Measurements from ENCODE around the gene OR4C6.

The OR4C6 gene

GRCh38 chr11:55661901-55662300, at the start of gene OR4C6:
TSS of gene OR4C6 (plus strand) at chr11:55662201. CDS start at chr11:55665167, 2,966 bp downstream.
- Histone ChIP-seq H3K4me1 (peaks cover 0 to 6% (median 0%) of the 10 kb centered on the region in 10 experiments; a peak in 3 of 20 replicates), H3K27me3 (no peaks in the 10 kb centered on the region), H3K27ac (no peak within 1 kb of the TSS), H3K9ac (no peak within 1 kb of the TSS), H3K36me3 (no peaks in the 10 kb centered on the region), H3K9me3 (replicated peaks in 1 of 11) (no peaks in the 10 kb centered on the region), H3K4me2 (no peak within 1 kb of the TSS), H3K4me3 (no peak within 1 kb of the TSS), H4K20me1 (no peaks in the 10 kb centered on the region)
- no peak for TF ChIP-seq Cebpa-rat (IDR thresholded peaks at IDR 0.05)

GRCh38 chr11:55624531-55624930, 37.5 kb upstream of the OR4C6 start:
- Histone ChIP-seq H3K36me3 (no peaks in the 10 kb centered on the region), H3K9me3 (replicated peaks in 1 of 11) (peaks cover 0 to 11% (median 0%) of the 10 kb centered on the region in 11 experiments; a peak in 4 of 22 replicates), H3K9ac (no peak overlapping the region), H3K4me1 (no peaks in the 10 kb centered on the region), H4K20me1 (no peaks in the 10 kb centered on the region), H3K4me2 (no peak overlapping the region), H3K4me3 (no peak overlapping the region), H3K27ac (no peak overlapping the region), H3K27me3 (no peaks in the 10 kb centered on the region)
- no peak for TF ChIP-seq Cebpa-rat (IDR thresholded peaks at IDR 0.05)

- Histone ChIP-seq H3K4me3 (no peak within 1 kb of the TSS), H3K27ac (no peak within 1 kb of the TSS), H3K9ac (no peak within 1 kb of the TSS), H3K36me3 (no peaks in the 10 kb centered on the region), H3K4me1 (no peaks in the 10 kb centered on the region), H3K27me3 (no peaks in the 10 kb centered on the region), H3K9me3 (replicated peaks in 1 of 11) (no peaks in the 10 kb centered on the region), H4K20me1 (no peaks in the 10 kb centered on the region), H3K4me2 (no peak within 1 kb of the TSS)
- TF ChIP-seq Cebpa-rat (IDR thresholded peaks at IDR 0.05), result no peak
These were observed 27.2 kb upstream of the OR4C6 start, which contains the start of gene OR4P4 for GRCh38 chr11:55634813-55635212. TSS of gene OR4P4 (plus strand) at chr11:55635113.

GRCh38 chr11:55648027-55648426, 14.0 kb upstream of the OR4C6 start, which contains the start of gene OR4S2:
TSS of gene OR4S2 (plus strand) at chr11:55648327. CDS start at chr11:55650904, 2,577 bp downstream.
- no peak for TF ChIP-seq Cebpa-rat (IDR thresholded peaks at IDR 0.05)
- Histone ChIP-seq H3K4me2 (no peak within 1 kb of the TSS), H3K27ac (no peak within 1 kb of the TSS), H3K4me3 (no peak within 1 kb of the TSS), H3K9me3 (replicated peaks in 1 of 11) (no peaks in the 10 kb centered on the region), H3K9ac (no peak within 1 kb of the TSS), H3K4me1 (no peaks in the 10 kb centered on the region), H3K27me3 (no peaks in the 10 kb centered on the region), H3K36me3 (no peaks in the 10 kb centered on the region), H4K20me1 (no peaks in the 10 kb centered on the region)

GRCh38 chr11:55652560-55652959, 9.4 kb upstream of the OR4C6 start:
- Histone ChIP-seq H3K27ac (no peak overlapping the region), H3K4me1 (no peaks in the 10 kb centered on the region), H4K20me1 (no peaks in the 10 kb centered on the region), H3K27me3 (no peaks in the 10 kb centered on the region), H3K9me3 (replicated peaks in 1 of 11) (no peaks in the 10 kb centered on the region), H3K36me3 (no peaks in the 10 kb centered on the region), H3K4me2 (no peak overlapping the region), H3K9ac (no peak overlapping the region), H3K4me3 (no peak overlapping the region)
- TF ChIP-seq Cebpa-rat (IDR thresholded peaks at IDR 0.05), result no peak

GRCh38 chr11:55655096-55655495, 6.9 kb upstream of the OR4C6 start:
- Histone ChIP-seq H3K4me1 (peaks cover 0 to 6% (median 0%) of the 10 kb centered on the region in 10 experiments; a peak in 3 of 20 replicates), H3K9ac (no peak overlapping the region), H3K36me3 (no peaks in the 10 kb centered on the region), H3K4me2 (no peak overlapping the region), H3K27me3 (no peaks in the 10 kb centered on the region), H3K4me3 (no peak overlapping the region), H4K20me1 (no peaks in the 10 kb centered on the region), H3K27ac (no peak overlapping the region), H3K9me3 (replicated peaks in 1 of 11) (no peaks in the 10 kb centered on the region)
- no peak for TF ChIP-seq Cebpa-rat (IDR thresholded peaks at IDR 0.05)

- H3K27ac ChIP-seq, result no peak overlapping the region
- no peaks in the 10 kb centered on the region for H3K9me3 ChIP-seq (replicated peaks in 1 of 11)
- no peaks in the 10 kb centered on the region for H4K20me1 ChIP-seq
- H3K4me2 ChIP-seq, result no peak overlapping the region
- H3K27me3 ChIP-seq, result no peaks in the 10 kb centered on the region
- H3K36me3 ChIP-seq, result no peaks in the 10 kb centered on the region
- H3K9ac ChIP-seq, result no peak overlapping the region
- no peak for TF ChIP-seq Cebpa-rat (IDR thresholded peaks at IDR 0.05)
- H3K4me1 ChIP-seq, result peaks cover 0 to 6% (median 0%) of the 10 kb centered on the region in 10 experiments; a peak in 3 of 20 replicates
- no peak overlapping the region for H3K4me3 ChIP-seq
These were observed 3.9 kb upstream of the OR4C6 start for GRCh38 chr11:55658031-55658573.

- Histone ChIP-seq H3K4me1 (peaks cover 0 to 6% (median 0%) of the 10 kb centered on the region in 10 experiments; a peak in 3 of 20 replicates), H4K20me1 (no peaks in the 10 kb centered on the region), H3K27me3 (no peaks in the 10 kb centered on the region), H3K36me3 (no peaks in the 10 kb centered on the region), H3K9ac (no peak overlapping the region), H3K27ac (no peak overlapping the region), H3K4me3 (no peak overlapping the region), H3K4me2 (no peak overlapping the region), H3K9me3 (replicated peaks in 1 of 11) (no peaks in the 10 kb centered on the region)
- no peak for TF ChIP-seq Cebpa-rat (IDR thresholded peaks at IDR 0.05)
These were observed 3.4 kb upstream of the OR4C6 start for GRCh38 chr11:55658608-55659007.

GRCh38 chr11:55669376-55669775, 7.4 kb downstream of the OR4C6 start:
- Histone ChIP-seq H3K9me3 (replicated peaks in 1 of 11) (no peaks in the 10 kb centered on the region), H3K4me1 (no peaks in the 10 kb centered on the region), H3K9ac (no peak overlapping the region), H4K20me1 (no peaks in the 10 kb centered on the region), H3K27ac (no peak overlapping the region), H3K4me2 (no peak overlapping the region), H3K36me3 (no peaks in the 10 kb centered on the region), H3K4me3 (no peak overlapping the region), H3K27me3 (no peaks in the 10 kb centered on the region)
- TF ChIP-seq Cebpa-rat (IDR thresholded peaks at IDR 0.05), result 0 out of 22 replicates have a peak, but pooled peaks of 1 of the 11 experiments have one; percentile 20

- Histone ChIP-seq H3K27ac (no peak overlapping the region), H3K4me3 (no peak overlapping the region), H4K20me1 (no peaks in the 10 kb centered on the region), H3K9me3 (replicated peaks in 1 of 11) (no peaks in the 10 kb centered on the region), H3K4me1 (no peaks in the 10 kb centered on the region), H3K36me3 (no peaks in the 10 kb centered on the region), H3K27me3 (no peaks in the 10 kb centered on the region), H3K9ac (no peak overlapping the region), H3K4me2 (no peak overlapping the region)
- TF ChIP-seq Cebpa-rat (IDR thresholded peaks at IDR 0.05), result no peak
These were observed 11.9 kb downstream of the OR4C6 start for GRCh38 chr11:55673860-55674259.
